GM18498 (cell line): Measurements from ENCODE around the gene DAB2IP.
"Not testable (repeated sequence)": the region's sequence is repeated elsewhere in the genome, so short reads cannot be mapped to it uniquely, and the experiment has no call there.

Experiments
- ATAC-seq: cut with Tn5 transposase; IDR thresholded peaks from one replicate; pipeline ENCODE4 v1.9.1; 2021; ENCODE audit warnings: mild to moderate bottlenecking, moderate library complexity; ENCODE audit not compliant: unreplicated experiment

The DAB2IP gene

GRCh38 chr9:121785673-121786542 is 134.5 kb downstream of the DAB2IP start:
- no peak for ATAC-seq

GRCh38 chr9:121786543-121786948 is 135.1 kb downstream of the DAB2IP start:
- no peak for ATAC-seq

- ATAC-seq = no peak
These were observed 135.6 kb downstream of the DAB2IP start for GRCh38 chr9:121786998-121787422.

GRCh38 chr9:121788686-121789366 is 137.4 kb downstream of the DAB2IP start:
- ATAC-seq = no peak

- no peak for ATAC-seq
These were observed 139.4 kb downstream of the DAB2IP start for GRCh38 chr9:121790841-121791240.

- not testable (repeated sequence) for ATAC-seq
These were observed 141.0 kb downstream of the DAB2IP start for GRCh38 chr9:121792476-121792875.

GRCh38 chr9:121794334-121794733 is 142.9 kb downstream of the DAB2IP start:
- ATAC-seq = not testable (repeated sequence)

- no peak for ATAC-seq
These were observed 145.6 kb downstream of the DAB2IP start for GRCh38 chr9:121797081-121797480.

GRCh38 chr9:121798941-121799340 is 147.5 kb downstream of the DAB2IP start:
- no peak for ATAC-seq

GRCh38 chr9:121800376-121800775 is 148.9 kb downstream of the DAB2IP start:
- no peak for ATAC-seq

- no peak for ATAC-seq
These were observed 150.1 kb downstream of the DAB2IP start for GRCh38 chr9:121801579-121801978.

- ATAC-seq = no peak
These were observed 151.3 kb downstream of the DAB2IP start for GRCh38 chr9:121802753-121803152.

- no peak for ATAC-seq
These were observed 155.8 kb downstream of the DAB2IP start for GRCh38 chr9:121807069-121807822.

- ATAC-seq = no peak
These were observed 156.4 kb downstream of the DAB2IP start for GRCh38 chr9:121807823-121808278.

- no peak for ATAC-seq
These were observed 157.3 kb downstream of the DAB2IP start for GRCh38 chr9:121808781-121809180.

GRCh38 chr9:121809356-121810050 is 158.1 kb downstream of the DAB2IP start:
- no peak for ATAC-seq

- ATAC-seq = no peak
These were observed 159.1 kb downstream of the DAB2IP start for GRCh38 chr9:121810489-121810888.

- no peak for ATAC-seq
These were observed 159.7 kb downstream of the DAB2IP start for GRCh38 chr9:121811140-121811539.

- no peak for ATAC-seq
These were observed 160.3 kb downstream of the DAB2IP start for GRCh38 chr9:121811751-121812150.

- no peak for ATAC-seq
These were observed 160.8 kb downstream of the DAB2IP start for GRCh38 chr9:121812159-121812735.
